GM10847 (cell line): ENCODE data around the gene BRD7.

Source experiments
- POLR2A ChIP-seq: IDR thresholded peaks from 2 replicates; pipeline ENCODE4 v1.6.1; 2011; ENCODE audit not compliant: insufficient read length; ENCODE audit errors: extremely low read depth

The BRD7 gene

GRCh38 chr16:50371936-50372595 is 3.3 kb upstream of the BRD7 start:
- TF ChIP-seq POLR2A = no peak

GRCh38 chr16:50371036-50371716 is 2.4 kb upstream of the BRD7 start:
- no peak for TF ChIP-seq POLR2A

GRCh38 chr16:50369133-50369804 is 481 bp upstream of the BRD7 start:
- TF ChIP-seq POLR2A = no peak

- no peak for TF ChIP-seq POLR2A
Observed at GRCh38 chr16:50367777-50368409, 895 bp downstream of the BRD7 start.

- no peak for TF ChIP-seq POLR2A
Observed at GRCh38 chr16:50365791-50366575, 2.8 kb downstream of the BRD7 start.

GRCh38 chr16:50363656-50364055 is 5.1 kb downstream of the BRD7 start:
- no peak for TF ChIP-seq POLR2A

- TF ChIP-seq POLR2A = no peak
Observed at GRCh38 chr16:50360779-50361178, 8.0 kb downstream of the BRD7 start.

GRCh38 chr16:50360033-50360778 is 8.6 kb downstream of the BRD7 start:
- no peak for TF ChIP-seq POLR2A

- TF ChIP-seq POLR2A = no peak
Observed at GRCh38 chr16:50359626-50360025, 9.2 kb downstream of the BRD7 start.

- TF ChIP-seq POLR2A = no peak
Observed at GRCh38 chr16:50354629-50355456, 13.9 kb downstream of the BRD7 start.

- TF ChIP-seq POLR2A = no peak
Observed at GRCh38 chr16:50354082-50354481, 14.7 kb downstream of the BRD7 start.

GRCh38 chr16:50351952-50352351 is 16.8 kb downstream of the BRD7 start:
- TF ChIP-seq POLR2A = no peak

- TF ChIP-seq POLR2A = no peak
Observed at GRCh38 chr16:50351116-50351515, 17.7 kb downstream of the BRD7 start.

- TF ChIP-seq POLR2A = no peak
Observed at GRCh38 chr16:50340578-50340977, 28.2 kb downstream of the BRD7 start.
